WI38 (cell line): Measurements from ENCODE around the gene MCIDAS.

ENCODE experiments used
- H3K4me3 ChIP-seq: 2 replicates; pipeline ENCODE4 v1.5.1; 2011; ENCODE audit warnings: low read depth, mild to moderate bottlenecking, control low read depth, low read length
- CTCF ChIP-seq: IDR thresholded peaks from 2 replicates; pipeline ENCODE4 v1.5.1; 2012; ENCODE audit warnings: low read depth, mild to moderate bottlenecking, control low read depth, low read length

Gene MCIDAS

GRCh38 chr5:55234121-55234700, 7.1 kb upstream of the MCIDAS start:
- H3K4me3 ChIP-seq: peak overlapping the region; percentile 39
- TF ChIP-seq CTCF: no peak

- no peak for TF ChIP-seq CTCF
- peak within 1 kb of the TSS; percentile 39 for H3K4me3 ChIP-seq
Observed at GRCh38 chr5:55232985-55233928, 6.1 kb upstream of the MCIDAS start, which contains the start of gene CCNO. CCNO (minus strand) TSS chr5:55233608; CDS start chr5:55233523, 85 bp downstream.

GRCh38 chr5:55232271-55232984, 5.3 kb upstream of the MCIDAS start:
- H3K4me3 ChIP-seq: peak overlapping the region; percentile 39
- no peak for TF ChIP-seq CTCF

- no peak for TF ChIP-seq CTCF
- no peak overlapping the region for H3K4me3 ChIP-seq
Observed at GRCh38 chr5:55231919-55232270, 4.8 kb upstream of the MCIDAS start.

- no peak overlapping the region for H3K4me3 ChIP-seq
- TF ChIP-seq CTCF: no peak
Observed at GRCh38 chr5:55231029-55231918, 4.2 kb upstream of the MCIDAS start.

GRCh38 chr5:55230086-55230629, 3.0 kb upstream of the MCIDAS start:
- TF ChIP-seq CTCF: no peak

More at GRCh38 chr5:55230086-55230629, 3.0 kb upstream of the MCIDAS start:
- no peak overlapping the region for H3K4me3 ChIP-seq
